SKM-1 treated with dmso at 0.1 percent for 144 hours (cell line): ENCODE data around the gene HDAC4.

ENCODE experiments used
- DNase-seq: peaks from one replicate; lab custom pipeline; 2025; ENCODE audit not compliant: unreplicated experiment; lab: John Stamatoyannopoulos, UW

HDAC4 gene

GRCh38 chr2:239102266-239102665, 298.6 kb downstream of the HDAC4 start:
- no peak for DNase-seq

DNA sequence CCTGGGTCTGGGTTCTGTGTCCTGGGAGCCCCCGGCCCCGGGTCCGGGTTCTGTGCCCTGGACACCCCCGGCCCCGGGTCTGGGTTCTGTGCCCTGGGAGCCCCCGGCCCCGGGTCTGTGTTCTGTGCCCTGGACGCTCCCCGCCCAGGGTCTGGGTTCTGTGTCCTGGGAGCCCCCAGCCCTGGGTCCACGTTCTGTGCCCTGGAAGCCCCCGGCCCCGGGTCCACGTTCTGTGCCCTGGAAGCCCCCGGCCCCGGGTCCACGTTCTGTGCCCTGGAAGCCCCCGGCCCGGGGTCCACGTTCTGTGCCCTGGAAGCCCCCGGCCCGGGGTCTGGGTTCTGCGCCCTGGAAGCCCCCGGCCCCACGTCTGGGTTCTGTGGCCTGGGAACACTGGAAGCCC, 299.0 kb downstream of the HDAC4 start:
- DNase-seq = no peak

DNA sequence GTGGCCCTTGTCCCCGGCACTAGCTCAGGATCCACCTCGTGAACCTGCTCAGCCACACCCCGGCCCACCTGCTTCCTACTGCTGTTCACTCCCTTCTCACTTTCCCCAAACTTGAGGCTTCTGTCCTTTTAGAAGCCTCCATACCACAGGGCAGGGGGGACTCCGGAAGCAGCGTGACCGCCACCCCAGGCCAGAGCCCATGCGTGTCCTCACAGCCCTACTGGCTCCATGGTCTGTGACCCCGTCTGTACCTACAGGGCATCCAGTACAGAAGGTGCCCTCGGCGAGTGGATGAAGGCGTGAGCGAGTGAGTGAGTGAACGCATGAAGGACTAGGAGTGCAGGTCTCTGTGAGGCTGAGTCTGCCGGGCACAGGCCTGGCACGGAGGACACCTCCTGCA, 299.7 kb downstream of the HDAC4 start:
- no peak for DNase-seq

GRCh38 chr2:239099474-239099873, 301.3 kb downstream of the HDAC4 start:
- no peak for DNase-seq

GRCh38 chr2:239098288-239098970, 302.4 kb downstream of the HDAC4 start:
- DNase-seq = no peak

GRCh38 chr2:239097428-239097696, 303.5 kb downstream of the HDAC4 start:
- DNase-seq = no peak

DNA sequence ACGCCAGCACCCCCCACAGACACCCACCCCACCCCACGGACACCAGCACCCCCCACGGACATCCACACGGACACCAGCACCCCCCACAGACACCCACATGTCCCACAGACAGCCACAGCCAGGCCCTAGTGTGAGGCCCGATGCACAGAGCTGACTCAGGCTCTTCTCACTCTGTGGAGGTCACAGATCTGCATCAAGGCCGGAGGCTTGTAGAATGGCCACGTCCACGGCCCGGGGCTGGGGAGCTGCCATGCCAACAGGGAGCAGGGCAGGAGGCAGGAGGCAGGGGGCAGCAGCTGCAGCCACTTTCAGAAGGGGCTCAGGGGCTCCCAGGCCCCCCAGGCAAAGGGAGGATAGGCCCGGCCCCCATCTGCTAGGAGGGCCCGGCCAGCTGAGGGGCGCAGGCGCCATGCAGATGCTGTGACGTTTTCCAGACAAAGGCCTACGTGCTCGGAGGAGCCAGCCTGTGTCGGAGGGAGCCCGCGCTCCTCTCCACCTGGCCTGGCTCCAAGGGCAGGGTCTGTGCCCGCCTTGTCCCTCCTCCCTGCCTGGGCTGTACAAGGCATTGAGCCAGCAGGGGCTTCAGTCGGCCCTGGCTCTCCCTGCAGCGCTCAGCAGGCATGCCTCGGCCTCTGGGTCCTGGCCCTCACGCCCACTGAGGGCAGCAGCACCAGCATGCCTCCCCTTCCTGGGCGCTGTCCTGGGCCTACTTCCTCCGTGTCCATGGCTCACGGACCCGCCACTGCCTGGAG, 304.0 kb downstream of the HDAC4 start:
- DNase-seq = no peak

GRCh38 chr2:239095460-239096081, 305.2 kb downstream of the HDAC4 start:
- DNase-seq = no peak

DNA sequence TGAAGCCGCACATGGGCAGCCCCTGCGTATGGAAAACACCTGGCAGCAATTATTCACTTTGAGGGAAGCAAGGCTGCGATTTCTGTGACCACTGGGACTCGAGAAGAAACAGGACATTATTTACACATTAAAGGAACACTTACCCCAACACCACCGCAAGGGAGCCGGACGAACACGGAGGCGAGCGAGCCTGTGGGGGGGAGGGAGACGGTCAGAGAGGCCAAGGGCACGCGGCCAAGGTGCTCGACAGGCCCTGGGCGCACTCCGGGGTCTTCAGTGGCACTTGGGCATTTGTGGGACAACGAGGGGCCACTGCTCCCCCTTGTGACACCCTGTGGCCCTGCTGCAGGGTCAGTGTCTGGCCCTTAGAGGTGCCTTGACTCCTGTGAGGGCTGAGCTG, 306.0 kb downstream of the HDAC4 start:
- no peak for DNase-seq

DNA sequence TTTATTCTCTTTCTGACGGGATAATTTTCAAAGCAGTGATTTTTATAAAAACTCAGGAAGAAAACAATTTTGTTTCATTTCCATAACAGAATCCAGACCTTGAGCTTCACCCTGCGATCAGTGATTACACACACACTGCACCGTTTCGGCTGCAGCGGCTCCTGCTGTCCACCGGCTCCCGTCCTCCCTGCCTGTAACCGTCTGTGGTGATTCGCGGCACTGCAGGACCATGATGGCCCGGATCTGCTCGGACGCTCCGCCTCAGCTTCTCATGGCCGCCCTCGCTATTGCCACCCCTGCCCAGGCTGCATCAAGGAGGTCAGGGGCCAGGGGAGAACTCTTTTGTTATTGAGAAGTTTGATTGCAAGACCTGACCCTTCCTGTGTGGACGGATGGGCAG, 306.9 kb downstream of the HDAC4 start:
- no peak for DNase-seq

- DNase-seq = no peak
Observed at GRCh38 chr2:239093542-239093941, 307.3 kb downstream of the HDAC4 start.

DNA sequence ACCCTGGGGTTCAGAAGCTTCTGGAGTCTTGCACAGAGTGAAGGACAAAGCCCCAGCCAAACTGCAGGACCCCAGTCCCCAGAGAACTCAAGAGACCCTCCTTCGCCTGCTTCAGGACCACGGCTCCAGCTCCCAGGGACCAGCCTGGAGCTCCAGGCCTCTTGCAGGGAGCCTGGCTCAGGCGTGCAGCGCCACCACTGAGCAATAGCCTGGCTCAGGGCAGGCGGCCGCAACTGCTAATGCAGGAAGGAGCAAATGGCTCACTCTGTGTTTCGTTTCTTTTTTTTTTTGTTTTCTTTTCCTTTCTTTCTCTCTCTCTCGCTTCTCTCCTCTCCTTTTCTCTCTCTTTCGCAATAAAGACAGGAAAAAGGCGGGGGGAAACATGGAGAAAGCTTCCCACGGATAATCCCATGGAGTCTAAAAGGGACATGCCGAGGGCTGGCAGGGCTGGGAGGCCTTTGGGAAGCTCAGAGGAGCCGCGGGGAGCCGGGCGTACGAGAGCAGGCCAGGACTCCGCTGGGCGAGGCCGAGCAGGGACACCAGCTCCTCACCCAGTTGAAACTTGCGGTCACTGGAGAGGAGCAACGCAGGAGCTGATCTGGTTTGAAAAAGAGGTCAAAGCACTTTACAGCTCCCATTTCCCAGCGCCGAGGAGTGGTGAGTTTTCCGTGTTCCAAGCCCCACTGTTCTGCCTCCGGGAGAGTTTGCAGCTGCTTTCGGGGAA, 308.1 kb downstream of the HDAC4 start:
- DNase-seq = no peak

DNA sequence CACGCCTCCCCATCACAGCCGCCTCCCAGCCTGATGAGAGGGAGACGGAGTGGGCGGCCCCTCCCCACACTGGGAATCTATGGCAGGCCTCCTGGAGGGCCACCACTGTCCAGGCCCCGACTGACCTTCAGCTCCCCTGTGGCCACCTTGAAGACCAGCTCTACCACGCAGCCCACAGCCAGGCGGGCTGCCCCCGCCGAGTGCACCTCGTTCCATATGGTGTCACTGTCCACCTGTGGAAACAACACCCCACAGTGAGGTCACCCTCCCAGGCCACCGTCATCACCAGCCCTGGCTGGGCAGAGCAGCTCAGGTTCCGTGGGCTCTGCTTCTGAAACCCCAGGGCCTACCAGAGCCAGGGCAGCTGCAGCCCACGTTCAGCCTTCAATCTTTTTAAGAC, 310.9 kb downstream of the HDAC4 start:
- DNase-seq = no peak

DNA sequence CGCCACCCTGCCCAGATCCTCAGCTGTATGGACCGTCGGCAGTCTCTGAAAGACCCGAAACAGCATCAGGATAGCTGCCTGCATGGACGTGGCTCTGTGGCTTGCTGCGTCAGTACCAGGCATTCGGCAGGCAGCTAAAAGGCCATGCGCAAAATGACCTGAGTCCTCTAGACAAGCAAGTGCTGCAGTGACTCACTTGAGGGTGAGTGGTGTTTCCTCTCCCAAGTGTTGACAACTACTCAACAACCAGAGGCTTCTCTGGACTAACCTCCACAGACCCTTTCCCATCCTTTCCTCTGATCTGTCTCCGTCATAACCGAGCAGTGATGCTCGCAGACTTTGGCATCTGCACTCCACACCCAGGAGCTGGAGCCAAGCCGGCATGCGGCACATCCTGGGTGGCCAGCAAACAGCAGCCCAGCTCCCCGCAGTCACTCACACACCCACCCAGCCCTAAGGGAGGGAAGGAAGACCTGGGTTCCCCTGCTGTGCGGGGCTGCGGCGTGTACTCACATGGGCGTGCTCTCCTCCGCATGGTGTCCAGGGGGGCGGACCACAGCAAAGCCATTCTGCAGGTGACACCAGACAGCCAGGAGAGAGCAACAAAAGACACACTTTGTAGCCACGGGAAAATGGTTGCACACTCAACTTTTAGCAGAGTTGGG, 313.6 kb downstream of the HDAC4 start:
- DNase-seq = no peak

DNA sequence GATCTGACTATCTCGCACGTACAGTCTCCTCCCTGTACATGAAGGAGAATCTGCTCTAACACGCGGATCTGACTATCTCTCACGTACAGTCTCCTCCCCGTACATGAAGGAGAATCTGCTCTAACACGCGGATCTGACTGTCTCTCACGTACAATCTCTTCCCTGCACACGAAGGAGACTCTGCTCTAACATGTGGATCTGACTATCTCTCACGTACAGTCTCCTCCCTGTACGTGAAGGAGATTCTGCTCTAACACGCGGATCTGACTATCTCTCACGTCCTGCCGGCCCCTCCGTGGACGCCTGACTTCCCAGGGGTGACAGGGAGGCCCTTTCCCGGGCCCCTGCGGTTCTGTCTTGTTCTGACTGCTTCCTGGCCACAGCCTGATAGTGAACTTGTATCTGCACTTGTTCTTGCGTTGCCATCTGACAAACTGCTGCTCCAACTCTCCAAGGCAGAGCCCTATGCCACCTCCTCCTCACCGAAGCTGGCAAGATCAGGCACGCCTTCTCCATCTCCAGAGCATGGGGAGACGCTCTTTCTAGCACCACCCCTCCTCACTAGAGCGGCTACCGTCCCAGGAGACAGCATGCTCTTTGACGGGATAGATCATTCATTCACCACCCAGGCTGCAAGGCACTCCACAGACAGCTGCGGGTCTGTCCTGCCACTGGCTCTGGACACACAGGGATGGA, 314.3 kb downstream of the HDAC4 start:
- no peak for DNase-seq

DNA sequence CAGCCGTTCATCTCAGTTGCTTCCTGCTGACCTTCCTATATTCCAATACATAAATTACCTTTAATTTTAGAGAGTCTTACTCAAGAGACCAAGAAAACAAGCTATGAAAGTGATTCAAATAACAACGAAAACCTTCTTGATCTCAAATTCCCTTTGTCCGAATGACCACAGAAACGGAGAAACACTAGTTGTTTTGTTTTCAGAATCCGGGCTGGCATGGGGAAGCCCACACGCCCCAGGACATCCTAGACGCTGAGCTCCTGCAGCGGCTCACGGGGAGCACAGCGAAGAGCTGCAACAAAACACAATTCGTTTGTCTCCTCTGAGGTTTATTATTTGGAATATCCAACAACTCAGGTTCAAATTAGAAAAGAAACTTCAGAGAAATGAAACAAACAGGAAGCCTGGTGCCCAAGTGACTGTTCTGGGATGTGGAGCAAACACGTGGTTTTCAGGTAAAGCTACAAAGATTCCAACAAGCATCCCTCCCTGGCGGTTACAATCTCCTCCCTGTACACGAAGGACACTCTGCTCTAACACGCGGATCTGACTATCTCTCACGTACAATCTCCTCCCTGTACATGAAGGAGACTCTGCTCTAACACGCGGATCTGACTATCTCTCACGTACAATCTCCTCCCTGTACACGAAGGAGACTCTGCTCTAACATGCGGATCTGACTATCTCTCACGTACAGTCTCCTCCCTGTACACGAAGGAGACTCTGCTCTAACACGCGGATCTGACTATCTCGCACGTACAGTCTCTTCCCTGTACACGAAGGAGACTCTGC, 315.4 kb downstream of the HDAC4 start:
- no peak for DNase-seq

DNA sequence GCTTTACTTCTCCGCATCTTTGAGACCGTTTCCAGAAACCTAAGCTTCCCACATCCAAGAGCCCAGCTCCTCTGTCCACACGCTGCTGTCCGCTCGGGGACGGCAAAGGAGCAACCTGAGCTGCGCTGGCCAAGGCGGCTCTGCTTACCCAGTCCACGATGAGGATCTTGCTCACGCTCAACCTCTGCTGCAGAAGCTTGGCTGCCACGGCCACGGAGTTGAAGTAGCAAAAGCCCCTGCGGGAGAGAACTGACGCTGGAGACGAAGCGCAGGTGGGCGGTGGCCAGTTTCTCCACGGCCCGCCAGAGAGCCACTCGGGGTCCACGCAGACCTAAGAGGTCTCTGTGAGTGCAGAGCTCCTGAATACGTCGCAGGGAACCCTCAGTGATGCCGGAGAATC, 316.8 kb downstream of the HDAC4 start:
- no peak for DNase-seq

GRCh38 chr2:239082425-239082824, 318.4 kb downstream of the HDAC4 start:
- no peak for DNase-seq

GRCh38 chr2:239081622-239082021, 319.2 kb downstream of the HDAC4 start:
- no peak for DNase-seq

GRCh38 chr2:239081046-239081445, 319.8 kb downstream of the HDAC4 start:
- no peak for DNase-seq
